Forelimb muscle (tissue), 1 donor: Measurements from ENCODE around the gene DCAF10. TPM values are rescaled to one million over a fixed set of nuclear protein-coding genes. Genes with fewer than 3 reads are reported as not detected.
"Not testable (repeated sequence)": the region's sequence is repeated elsewhere in the genome, so short reads cannot be mapped to it uniquely, and the experiment has no call there.

Experiments used
- DNase-seq: peaks from one replicate; pipeline ENCODE4 v3.0.0-alpha.2; 2013; ENCODE audit warnings: low read depth
- polyA plus RNA-seq: library from polyadenylated mRNA; unstranded; fragments of 120-200 nt; gene quantifications from one replicate; pipeline ENCODE4 v1.2.1, GENCODE V29; 2013; ENCODE audit not compliant: insufficient read length

The DCAF10 gene
- polyA plus RNA-seq, 1 donor: 21.1 TPM

DNA sequence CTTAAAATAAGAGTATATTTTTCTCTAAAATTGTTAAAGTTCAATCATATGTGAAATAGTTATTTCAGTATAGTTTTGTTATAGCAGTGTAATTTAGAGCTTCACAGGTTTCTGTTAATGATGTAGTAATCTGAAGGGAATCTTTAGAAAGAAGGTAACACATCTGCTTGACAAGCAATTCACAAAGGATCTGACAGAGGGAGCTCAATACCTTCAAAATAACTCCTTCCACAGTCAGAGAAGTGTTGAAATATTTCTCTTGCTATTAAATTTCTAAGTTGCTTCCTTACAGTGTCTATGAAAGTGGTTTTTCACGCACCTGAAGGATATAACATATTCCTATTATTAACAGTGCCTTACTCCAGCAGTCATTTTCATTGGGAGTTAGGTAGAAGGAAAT lies 58.4 kb downstream of the DCAF10 start:
- no peak for DNase-seq

DNA sequence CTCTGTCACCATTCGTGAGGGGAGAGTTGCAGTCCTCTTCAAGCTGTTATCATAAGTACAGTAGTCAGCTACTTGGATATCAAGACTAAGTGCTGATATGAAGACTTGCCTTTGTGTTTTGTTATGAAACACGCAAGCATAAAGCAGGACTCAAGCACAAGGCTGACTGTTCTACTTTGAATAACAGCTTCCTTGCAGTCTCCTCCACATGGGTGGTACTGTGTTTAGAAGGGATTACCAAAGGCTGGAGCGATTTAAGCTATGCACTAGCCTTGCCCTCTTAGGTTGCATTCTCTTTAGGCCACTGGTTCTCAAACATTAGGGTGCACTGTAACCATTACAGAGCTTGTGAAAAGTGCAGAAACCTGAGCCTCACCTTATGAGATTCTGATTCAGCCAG lies 61.9 kb downstream of the DCAF10 start:
- DNase-seq: no peak

DNA sequence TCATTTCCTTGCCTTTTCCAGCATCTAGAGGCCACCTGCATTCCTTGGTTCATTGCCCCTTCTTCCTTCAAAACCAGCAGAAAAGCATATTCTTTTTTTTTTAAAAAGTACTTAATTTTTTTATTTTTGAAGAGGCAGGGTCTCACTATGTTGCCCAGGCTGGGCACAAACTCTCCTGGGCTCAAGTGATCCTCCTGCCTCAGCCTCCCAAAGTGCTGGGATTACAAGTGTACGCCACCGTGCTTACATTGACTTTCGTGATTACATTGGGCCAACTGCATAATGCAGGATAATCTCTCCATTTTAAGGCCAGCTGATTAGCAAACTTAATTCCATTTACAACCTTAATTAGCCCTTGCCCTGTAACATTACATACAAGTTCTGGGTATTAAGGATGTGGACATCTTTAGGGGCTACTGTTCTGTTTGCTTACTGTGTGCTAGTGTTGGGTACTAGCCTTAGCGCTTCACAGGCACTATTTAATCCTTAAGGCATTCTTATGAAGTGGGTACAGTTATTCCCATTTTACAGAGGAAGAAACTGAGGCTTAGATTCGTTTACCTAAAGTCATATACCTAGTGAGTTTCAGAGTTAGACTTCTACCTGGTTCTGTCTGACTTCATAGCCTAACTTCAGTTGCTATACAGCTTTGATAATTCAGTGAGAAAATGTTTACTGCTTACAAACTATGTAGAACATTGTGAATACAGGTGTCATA lies 69.6 kb downstream of the DCAF10 start:
- DNase-seq: no peak

DNA sequence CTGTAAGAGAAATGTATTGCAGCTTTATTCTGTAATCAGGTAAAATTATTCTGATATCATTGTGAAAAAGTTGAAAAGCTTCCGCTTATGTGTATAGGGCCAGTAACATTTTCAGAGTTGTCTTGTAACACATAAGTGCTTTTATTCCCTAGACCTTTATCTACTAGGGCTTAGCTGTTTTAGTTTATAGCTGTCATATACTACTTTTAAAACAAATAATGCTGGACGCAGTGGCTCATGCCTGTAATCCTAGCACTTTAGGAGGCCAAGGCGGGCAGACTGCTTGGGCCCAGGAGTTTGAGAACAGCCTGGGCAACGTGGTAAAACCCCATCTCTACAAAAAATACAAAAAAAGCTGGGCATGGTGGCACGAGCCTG lies 70.2 kb downstream of the DCAF10 start:
- no peak for DNase-seq

DNA sequence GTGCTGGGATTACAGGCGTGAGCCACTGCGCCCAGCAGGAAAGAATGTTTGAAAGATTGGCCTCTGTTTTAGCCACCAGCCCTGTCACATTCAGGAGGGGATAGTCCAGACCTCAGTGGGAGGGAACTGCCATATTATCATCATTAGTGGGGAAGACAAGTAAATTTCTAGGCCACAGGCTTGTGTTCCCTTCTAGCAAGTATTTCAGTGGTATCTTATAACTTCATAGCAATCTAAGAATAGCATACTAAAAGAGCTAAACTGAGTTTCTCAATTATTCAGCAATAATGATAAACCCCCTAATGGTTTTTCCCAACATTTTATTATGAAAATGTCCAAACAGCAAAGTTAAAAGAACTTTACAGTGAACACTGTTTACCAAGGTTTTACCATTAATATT lies 73.4 kb downstream of the DCAF10 start:
- no peak for DNase-seq

DNA sequence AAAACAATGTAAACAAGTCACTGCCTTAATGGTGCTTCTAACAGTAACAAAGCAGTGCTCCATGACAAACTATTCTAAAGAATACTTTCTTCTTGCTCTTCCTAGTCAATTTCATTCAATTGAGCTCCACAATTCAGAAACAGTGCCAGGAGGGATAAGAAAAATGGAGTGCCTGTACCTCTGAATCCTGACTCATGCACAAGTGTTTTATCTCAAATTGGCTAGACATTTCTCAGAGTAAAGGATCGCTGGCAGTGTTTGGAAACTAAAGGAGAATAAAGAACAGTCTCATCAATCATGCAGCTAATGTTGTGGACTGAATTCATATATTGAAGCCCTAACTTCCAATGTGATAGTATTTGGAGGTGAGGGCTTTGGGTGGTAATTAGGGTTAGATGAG lies 75.8 kb downstream of the DCAF10 start:
- DNase-seq: no peak

DNA sequence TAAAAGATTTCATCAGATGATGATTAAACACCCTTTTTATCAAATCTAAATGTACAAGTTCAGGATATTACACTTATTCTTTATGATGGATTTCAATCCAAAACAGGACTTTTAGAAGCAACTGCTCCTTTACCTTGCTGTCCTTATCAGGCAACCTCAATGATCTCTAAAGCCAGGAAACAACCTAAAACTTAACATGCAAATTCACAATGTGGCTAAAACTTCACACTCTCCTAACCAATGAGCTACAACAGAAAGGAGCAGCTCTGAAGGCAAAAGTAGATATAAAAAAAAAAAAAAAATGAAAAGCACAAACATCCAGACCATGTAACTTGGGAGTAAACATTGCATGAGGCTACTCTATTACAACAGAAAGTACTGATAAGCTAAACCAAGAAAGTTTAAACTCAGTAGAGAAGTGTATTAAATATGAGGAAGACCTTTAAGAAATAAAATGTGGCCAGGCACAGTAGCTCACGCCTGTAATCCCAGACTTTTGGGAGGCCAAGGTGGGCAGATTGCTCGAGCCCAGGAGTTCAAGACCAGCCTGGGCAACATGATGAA lies 80.4 kb downstream of the DCAF10 start:
- no peak for DNase-seq

DNA sequence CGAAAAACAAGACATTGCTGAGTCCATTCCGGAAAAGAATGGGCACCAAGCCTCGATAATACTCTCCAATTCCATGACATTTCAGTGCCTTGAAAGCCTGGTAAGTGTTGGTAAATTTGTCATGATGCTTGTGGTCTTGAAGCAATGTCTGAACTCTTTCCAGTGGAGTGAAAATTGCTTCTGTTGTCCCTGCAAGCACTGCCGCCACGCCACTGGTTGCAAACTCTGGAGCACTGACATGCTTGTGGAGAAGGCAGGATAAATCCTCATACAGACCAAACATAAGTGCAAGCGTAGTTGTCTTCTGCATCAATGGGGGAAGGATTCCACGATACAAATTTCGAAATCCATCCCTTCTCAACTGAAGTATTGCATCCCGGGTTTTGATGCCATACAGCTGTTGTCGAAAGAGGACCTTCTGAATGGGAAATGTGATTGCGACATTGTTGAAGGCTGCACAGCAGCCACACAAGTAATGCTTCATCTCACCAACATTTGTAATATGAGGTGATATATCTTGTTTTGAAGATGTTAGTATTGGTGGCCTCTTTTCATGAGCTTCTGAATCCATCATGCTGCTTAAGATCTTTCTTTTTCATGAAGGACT lies 87.5 kb downstream of the DCAF10 start:
- not testable (repeated sequence) for DNase-seq

DNA sequence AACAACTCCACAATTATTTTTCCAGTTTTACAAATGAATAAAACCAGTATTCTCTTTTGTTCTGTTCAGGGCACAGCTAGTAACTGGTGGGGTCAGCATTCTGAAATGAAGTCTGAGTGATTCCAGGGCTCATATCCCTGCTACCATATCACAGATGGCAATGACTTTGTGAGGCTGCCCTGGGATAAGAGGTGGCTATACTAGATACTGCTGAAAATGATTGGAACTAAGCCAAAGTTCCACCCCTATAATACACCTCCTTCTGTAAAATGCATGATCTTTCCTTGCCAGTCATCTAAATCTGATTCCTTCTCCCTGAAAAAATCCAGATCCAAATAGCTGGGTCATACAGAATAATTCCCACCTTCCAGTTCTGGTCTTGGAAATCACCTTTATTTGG lies 88.9 kb downstream of the DCAF10 start:
- no peak for DNase-seq

DNA sequence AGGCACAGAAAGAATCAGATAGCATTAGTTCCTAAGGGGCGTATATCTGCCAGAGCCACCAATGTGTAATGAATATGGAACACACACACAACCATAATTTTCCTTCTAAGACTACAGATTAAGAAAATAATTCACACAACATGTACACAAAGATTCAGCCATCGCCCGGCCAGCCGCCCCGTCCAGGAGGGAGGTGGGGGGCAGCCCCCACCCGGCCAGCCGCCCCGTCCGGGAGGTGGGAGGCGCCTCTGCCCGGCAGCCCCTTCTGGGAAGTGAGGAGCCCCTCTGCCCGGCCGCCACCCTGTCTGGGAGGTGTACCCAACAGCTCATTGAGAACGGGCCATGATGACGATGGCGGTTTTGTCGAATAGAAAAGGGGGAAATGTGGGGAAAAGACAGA lies 90.4 kb downstream of the DCAF10 start:
- DNase-seq: not testable (repeated sequence)

DNA sequence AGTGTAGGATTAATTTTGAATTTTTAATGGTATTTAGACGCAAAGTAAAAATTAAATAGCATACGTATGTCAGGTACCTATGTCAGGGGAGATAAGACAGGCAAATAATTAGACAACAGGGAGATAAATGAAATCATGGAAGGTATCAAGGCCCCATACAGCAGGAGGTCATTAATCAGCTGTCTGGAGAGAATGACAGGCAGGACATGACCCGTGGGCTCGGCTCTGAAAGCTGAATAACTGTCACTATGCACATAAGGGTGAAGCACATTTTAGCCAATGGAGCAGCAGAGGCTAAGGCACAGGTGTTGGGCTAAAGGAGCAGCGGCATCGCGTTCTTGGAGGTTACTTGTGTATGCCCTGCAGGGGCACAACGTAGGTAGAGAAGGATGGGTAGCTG lies 91.5 kb downstream of the DCAF10 start:
- DNase-seq: no peak

DNA sequence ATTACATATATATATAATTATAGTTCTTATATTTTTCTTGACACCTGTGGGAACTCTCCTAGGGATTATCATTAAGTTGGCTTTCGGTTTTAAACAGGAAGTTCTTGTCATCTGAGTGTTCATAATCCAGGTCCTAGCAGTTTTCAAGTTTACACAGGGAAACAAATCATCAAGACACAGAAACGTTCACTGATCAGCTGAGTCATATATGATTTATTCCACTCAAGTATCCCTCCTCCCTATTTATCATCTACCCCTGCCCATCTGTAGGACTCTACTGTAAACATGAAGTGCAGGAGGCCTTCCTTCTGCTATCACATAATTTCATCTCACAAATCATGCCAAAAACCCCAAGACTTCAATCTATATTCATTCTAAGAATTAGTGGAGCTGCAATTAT lies 97.1 kb downstream of the DCAF10 start:
- DNase-seq: no peak

DNA sequence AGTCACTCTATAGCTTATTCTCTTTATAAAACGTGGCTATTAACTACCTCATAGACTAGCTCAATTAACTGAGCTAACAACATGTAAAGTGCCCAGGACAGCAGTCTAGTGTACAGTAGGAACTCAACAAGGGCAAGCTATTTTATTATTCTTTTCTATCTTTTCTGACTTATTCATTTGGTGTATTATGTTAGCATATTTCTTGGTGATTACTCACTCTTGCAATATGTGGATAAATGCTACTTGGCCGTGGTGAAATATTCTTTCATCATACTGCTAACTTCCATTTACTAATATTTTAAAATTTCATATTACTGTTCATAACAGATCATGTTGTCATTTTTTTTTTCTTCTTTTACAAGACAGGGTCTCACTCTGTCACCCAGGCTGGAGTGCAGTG lies 98.4 kb downstream of the DCAF10 start:
- no peak for DNase-seq

DNA sequence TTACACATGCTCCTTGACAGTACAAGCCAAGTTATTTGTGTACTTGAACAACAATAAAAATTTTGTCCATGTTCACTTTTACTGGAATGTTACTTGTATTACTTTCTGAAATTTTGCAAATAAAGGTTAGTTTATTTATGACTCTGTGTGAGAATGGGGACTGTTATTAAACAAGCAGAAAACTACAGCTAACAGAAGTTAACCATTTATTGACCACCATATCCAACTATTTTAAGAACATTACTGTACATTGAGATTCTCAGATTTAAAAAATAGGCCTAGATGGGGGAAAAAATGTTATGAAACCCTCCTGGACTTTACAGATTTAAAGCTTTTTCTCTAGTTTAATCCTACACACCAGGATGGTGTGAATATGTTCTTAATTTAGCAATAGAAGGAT lies 101.5 kb downstream of the DCAF10 start:
- DNase-seq: no peak

DNA sequence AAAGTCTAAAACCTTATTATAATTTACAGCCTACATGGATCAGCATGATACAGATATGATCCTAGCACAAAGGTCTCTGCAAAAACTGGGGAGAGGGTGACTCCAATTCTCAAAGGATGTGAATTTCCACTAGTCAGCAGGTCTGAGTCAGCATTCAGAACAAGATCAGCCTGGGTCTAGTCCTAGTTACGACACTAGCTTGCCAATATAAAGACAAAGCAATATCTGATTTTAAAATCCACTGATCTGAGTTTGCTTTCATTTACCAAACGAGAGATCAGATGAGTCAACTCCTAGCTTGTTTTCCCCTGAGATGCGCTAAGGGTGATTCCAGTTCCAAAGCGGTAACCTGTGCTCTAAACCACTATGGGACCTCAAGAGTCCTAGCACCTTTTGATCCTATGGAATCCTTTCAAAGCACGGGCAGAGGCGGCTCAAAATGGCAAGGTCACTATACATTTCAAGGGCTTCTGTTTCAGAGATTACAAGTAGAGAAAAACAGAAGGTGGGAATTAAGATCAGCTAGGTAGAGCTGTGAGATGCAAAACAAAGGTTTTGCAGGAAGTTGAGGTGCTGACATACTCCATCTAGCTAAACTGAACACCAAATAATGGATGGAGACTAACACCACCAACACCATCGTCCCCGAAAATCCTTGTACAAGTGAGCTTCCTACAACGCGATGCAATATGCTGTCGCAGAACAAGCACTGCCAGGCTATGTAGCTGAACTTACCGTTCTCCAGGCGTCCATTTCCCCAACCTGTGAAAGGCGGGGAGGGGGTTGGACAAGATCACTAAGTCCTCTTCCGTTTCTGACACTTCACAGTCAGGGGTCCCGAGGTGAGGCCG lies 102.4 kb downstream of the DCAF10 start:
- DNase-seq: no peak

DNA sequence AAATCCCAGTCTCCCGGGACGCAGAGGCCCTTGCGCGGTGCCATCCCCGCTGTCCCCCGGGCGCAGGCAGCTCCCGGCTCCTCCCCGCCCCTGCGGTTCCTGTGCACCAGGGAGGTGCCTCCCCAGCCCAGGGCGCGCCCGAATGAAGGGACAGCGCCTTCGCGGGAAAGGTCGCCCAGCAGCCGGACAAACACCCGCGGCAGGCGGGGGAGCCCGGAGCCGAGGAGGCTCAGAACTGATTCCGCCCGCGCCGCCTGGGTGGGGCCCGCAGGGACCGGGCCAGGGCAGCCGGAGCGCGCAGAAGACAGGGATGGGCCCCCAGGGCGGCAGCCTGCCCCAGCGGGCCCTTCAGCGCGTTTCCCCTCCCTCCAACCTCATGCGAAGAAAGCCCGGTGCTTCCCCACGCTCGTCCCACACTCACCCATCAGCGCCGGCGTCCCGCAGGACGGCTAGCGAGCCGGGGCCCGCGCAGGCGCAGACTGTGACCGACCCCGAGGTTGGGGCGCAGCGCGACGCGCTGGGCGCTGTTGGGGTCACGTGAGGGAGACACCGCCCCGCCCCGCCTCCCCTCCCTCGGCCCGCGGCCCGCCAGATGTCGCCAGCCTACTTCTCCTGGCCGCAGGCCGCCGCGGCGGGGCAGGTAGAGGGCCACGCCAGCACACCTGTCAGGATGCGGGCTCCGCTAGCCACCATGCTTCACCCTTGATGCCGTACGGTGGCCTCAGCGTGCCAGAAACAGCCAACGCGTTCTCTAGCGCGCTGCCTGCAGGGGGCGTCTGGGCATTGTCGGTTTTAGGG lies 103.2 kb downstream of the DCAF10 start, which contains the start of gene SLC25A51:
Gene SLC25A51 (minus strand): TSS at position 481 of the 798 bp plus-strand sequence. CDS start 15,577 bp downstream, outside the sequence.
- DNase-seq: peak; percentile 76

DNA sequence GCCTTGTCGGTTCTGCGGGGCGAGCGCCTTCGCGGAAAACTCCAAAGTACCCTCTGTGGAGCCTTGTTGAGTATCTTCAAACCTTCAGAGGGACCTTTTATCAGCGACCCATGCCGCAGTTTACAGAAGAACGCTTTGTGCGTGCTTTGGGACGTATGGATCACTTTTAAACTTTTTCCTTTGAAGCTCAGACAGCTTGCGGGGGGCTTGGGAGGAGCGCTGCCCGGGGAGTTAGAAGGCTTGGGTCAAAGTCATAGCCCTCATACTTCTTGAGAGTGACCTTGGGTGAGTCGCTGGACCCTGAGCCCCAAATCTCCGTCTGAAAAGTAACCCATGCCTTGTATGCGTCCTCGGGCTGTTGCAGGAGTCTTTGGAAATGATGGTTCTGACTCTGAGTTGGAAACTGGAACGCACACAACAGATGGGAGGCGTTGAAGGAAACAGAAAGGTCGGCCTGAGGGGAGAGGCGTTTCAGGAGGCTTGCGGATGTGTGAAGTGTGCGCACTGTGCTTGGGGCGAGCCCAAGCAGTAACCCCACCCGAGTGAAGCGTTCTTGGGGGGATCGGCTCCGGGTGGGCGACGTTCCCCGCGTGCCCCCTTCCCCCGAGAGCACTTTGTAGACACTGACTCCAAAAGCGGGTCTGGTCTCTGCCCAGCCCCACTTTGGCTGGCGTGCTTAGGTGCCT lies 104.0 kb downstream of the DCAF10 start:
- DNase-seq: no peak

DNA sequence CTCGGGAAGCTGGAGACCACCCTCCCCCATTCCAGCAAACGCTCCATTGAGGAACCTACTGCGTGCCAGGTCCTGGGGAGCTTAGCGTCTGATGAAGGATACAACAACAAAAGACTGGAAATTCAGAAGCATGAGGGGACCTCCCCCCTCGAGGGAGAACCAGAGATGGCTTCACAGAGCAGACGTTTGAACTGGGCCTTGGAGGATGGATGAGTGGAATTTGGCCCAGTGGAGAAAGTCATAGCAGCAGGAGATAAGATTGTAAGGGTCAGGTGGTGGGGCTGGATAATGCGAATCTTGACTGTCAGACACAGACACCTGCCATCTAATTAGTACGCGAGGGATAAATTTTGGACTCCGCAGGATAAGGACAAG lies 104.5 kb downstream of the DCAF10 start:
- no peak for DNase-seq

DNA sequence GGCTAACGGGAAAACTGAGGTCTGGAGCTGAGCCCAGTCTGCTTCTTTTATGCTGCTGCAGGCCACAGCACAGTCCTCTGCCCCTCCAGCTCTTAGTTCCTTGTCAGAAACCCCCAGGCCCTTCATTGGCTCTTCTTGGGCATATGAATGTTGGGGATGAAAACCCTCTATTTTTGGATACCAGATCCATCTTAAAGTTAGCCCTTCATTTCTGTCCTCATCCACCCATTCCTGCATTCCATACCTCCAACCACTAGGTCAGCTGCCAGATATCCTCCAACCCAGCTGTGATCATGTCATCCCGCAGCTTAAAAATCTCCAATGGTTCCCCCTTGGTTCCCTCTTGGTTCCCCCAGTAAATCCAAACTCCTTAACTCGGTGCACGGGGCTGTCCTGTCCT lies 105.2 kb downstream of the DCAF10 start:
- DNase-seq: no peak

DNA sequence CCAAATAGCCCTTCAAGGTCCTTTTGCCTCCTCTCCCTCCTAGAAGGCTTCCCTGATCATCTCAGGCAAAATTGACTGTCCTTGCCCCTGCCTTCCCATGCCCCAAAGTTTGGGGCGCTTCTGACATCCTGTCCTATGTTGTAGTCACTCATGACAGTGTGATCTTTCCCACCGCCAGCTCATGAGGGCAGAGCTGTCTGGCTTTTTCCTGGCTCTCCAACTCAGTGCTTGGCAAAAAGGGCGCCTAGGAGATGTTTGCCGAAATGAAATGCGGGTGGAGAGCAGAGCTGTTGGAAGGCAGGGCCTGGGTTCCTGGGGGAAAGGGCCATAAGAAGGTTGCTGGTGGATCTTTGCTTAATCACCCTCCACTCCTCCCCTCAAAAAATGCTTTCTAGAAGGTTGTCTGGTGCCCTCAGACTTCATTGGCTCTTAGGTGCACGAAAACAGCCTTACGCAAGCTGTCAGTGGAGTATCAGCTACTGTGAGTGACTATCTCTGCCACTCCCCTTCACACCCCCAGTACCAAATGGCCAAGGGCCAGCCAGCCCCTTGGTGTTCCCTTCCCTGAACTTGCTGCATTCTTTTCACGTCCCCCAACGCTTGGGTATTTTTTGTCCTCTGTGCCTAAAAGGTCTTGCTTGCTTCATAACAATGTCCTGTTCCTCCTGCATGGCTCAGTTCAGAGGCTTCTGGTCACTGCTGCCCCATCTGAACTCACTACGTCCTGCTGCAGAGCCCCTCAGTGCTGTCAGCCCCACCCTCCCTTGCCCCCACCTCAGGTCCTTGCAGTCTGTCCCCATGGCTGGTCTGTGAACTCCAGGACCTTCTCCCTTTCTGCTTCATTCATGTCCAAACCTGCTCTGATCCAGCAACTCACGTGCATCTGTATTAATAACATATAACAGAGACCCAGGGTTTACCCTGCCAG lies 106.0 kb downstream of the DCAF10 start:
- DNase-seq: no peak
